Hepatocyte (in vitro differentiated cells): ENCODE measurements around the gene FBP1. TPM values are rescaled to one million over a fixed set of nuclear protein-coding genes. Genes with fewer than 3 reads are reported as not detected.

Experiments
- DNase-seq: peaks from one replicate; pipeline ENCODE4 v3.0.0-alpha.2; 2016; ENCODE audit warnings: low spot score
- H2AFZ ChIP-seq: fragments of 200-600 bp; sonication (generic); 2 replicates; pipeline ENCODE4 v1.6.0; 2016; ENCODE audit warnings: antibody characterized with exemption, mild to moderate bottlenecking
- H3K27ac ChIP-seq: fragments of 200-600 bp; sonication (generic); 2 replicates; pipeline ENCODE4 v1.5.1; 2016; ENCODE audit warnings: mild to moderate bottlenecking
- H3K27me3 ChIP-seq: fragments of 200-600 bp; sonication (generic); 2 replicates; pipeline ENCODE4 v1.6.1; 2016
- H3K36me3 ChIP-seq: fragments of 200-600 bp; sonication (generic); replicated peaks from 2 replicates; pipeline ENCODE4 v1.5.1; 2016; ENCODE audit warnings: low read depth; ENCODE audit not compliant: insufficient read depth
- H3K4me1 ChIP-seq: fragments of 200-600 bp; sonication (generic); 2 replicates; pipeline ENCODE4 v1.5.1; 2016; ENCODE audit warnings: mild to moderate bottlenecking, moderate library complexity; ENCODE audit not compliant: insufficient read depth
- H3K4me2 ChIP-seq: fragments of 200-600 bp; sonication (generic); 2 replicates; pipeline ENCODE4 v1.6.0; 2016
- H3K4me3 ChIP-seq: fragments of 200-600 bp; sonication (generic); 2 replicates; pipeline ENCODE4 v1.5.1; 2016; ENCODE audit warnings: mild to moderate bottlenecking
- H3K79me2 ChIP-seq: fragments of 200-600 bp; sonication (generic); 2 replicates; pipeline ENCODE4 v1.6.0; 2017; ENCODE audit warnings: mild to moderate bottlenecking
- H3K9me2 ChIP-seq: fragments of 200-600 bp; sonication (generic); replicated peaks from 2 replicates; pipeline ENCODE4 v1.6.0; 2017; ENCODE audit warnings: mild to moderate bottlenecking; ENCODE audit not compliant: insufficient read depth
- H3K9me3 ChIP-seq: fragments of 200-600 bp; sonication (generic); 2 replicates; pipeline ENCODE4 v1.5.1; 2016; ENCODE audit warnings: low read depth, mild to moderate bottlenecking
- H4K20me1 ChIP-seq: fragments of 200-600 bp; sonication (generic); 2 replicates; pipeline ENCODE4 v1.6.0; 2016; ENCODE audit warnings: mild to moderate bottlenecking; ENCODE audit not compliant: insufficient read depth, poor library complexity, severe bottlenecking
- CTCF ChIP-seq: fragments of 200-600 bp; sonication (generic); IDR thresholded peaks from 2 replicates; pipeline ENCODE4 v1.5.1; 2016; ENCODE audit warnings: antibody characterized with exemption, mild to moderate bottlenecking; ENCODE audit not compliant: poor library complexity
- EZH2 ChIP-seq: fragments of 200-600 bp; sonication (generic); IDR thresholded peaks from 2 replicates; pipeline ENCODE4 v1.6.1; 2016; ENCODE audit warnings: antibody characterized with exemption, mild to moderate bottlenecking, borderline replicate concordance
- EZH2phosphoT487 ChIP-seq: fragments of 200-600 bp; sonication (generic); IDR thresholded peaks from one replicate; pipeline ENCODE4 v1.6.1; 2018; ENCODE audit warnings: antibody characterized with exemption, mild to moderate bottlenecking, low read depth, moderate library complexity; ENCODE audit not compliant: unreplicated experiment, severe bottlenecking
- WGBS: methylation state at CpG from one replicate; pipeline ENCODE4 v1.1.6; 2016; ENCODE audit warnings: low lambda C conversion rate; ENCODE audit errors: missing lambda C conversion rate; 5-methylcytosine and 5-hydroxymethylcytosine counted together
- polyA plus RNA-seq: library from polyadenylated mRNA; unstranded; fragments of >200 nt; fragmentation: Nextera tagmentation; extraction: Ambion mirVana; gene quantifications from 2 replicates; pipeline ENCODE4 v1.2.1, GENCODE V29; 2016
- total RNA-seq: library from RNA; depleted of rRNA; stranded (reverse); fragments of >200 nt; gene quantifications from 2 replicates; pipeline ENCODE4 v1.2.3, GENCODE V29; 2014

FBP1 gene
- total and polyA plus RNA-seq, 2 experiments from 2014 or later = 31.2 to 65.3 TPM

- WGBS = 93% methylated on average over 5 of the region's 5 CpGs
- Histone ChIP-seq H3K27me3 (no peaks in the 10 kb centered on the region), H3K9me2 (no peaks in the 10 kb centered on the region), H3K36me3 (no peaks in the 10 kb centered on the region), H3K4me1 (no peaks in the 10 kb centered on the region), H3K9me3 (no peaks in the 10 kb centered on the region), H3K4me3 (no peak overlapping the region), H3K27ac (no peak overlapping the region), H2AFZ (no peak overlapping the region), H3K4me2 (no peak overlapping the region), H4K20me1 (no peaks in the 10 kb centered on the region), H3K79me2 (no peaks in the 10 kb centered on the region)
- TF ChIP-seq CTCF (no peak), EZH2 (no peak), EZH2phosphoT487 (no peak)
- no peak for DNase-seq
Measured at GRCh38 chr9:94581728-94582127, 57.6 kb downstream of the FBP1 start.

GRCh38 chr9:94577571-94577970 lies 61.7 kb downstream of the FBP1 start:
- Histone ChIP-seq H3K4me3 (no peak overlapping the region), H3K36me3 (no peaks in the 10 kb centered on the region), H3K9me2 (no peaks in the 10 kb centered on the region), H3K27me3 (no peaks in the 10 kb centered on the region), H4K20me1 (no peaks in the 10 kb centered on the region), H3K4me2 (peak overlapping the region; percentile 0), H3K9me3 (no peaks in the 10 kb centered on the region), H3K79me2 (no peaks in the 10 kb centered on the region), H3K4me1 (no peaks in the 10 kb centered on the region), H3K27ac (no peak overlapping the region), H2AFZ (no peak overlapping the region)
- no peak for DNase-seq
- TF ChIP-seq CTCF = no peak
- TF ChIP-seq EZH2 = no peak
- no peak for TF ChIP-seq EZH2phosphoT487
- 37% methylated on average over 2 of the region's 2 CpGs for whole genome bisulfite sequencing

DNA sequence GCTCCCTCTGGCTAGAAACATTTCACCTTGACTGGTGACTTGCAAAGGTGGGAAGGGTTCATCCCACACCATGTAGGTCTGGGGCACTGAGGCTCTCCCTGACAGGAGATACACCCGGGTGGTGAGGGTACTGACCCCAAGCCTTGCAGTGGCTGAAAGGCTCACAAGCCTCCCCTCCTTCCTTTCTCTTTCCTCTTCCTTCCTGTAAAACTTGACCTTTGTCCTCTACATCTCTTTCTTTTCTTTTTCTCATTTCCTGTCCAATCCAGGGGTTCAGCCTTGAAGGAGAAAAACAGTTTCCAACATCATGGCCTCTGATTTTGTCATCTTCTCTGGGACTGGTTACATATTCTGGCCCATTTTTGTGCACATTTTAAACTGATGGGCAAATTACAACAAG lies 62.3 kb downstream of the FBP1 start:
- 0% methylated on average over 1 of the region's 1 CpG for WGBS
- Histone ChIP-seq H3K9me2 (no peaks in the 10 kb centered on the region), H3K4me1 (no peaks in the 10 kb centered on the region), H3K27me3 (no peaks in the 10 kb centered on the region), H3K79me2 (no peaks in the 10 kb centered on the region), H3K36me3 (no peaks in the 10 kb centered on the region), H3K4me2 (peak overlapping the region; percentile 0), H3K27ac (no peak overlapping the region), H4K20me1 (no peaks in the 10 kb centered on the region), H2AFZ (no peak overlapping the region), H3K9me3 (no peaks in the 10 kb centered on the region), H3K4me3 (no peak overlapping the region)
- DNase-seq = no peak
- TF ChIP-seq EZH2phosphoT487 (no peak), CTCF (no peak), EZH2 (no peak)

- Histone ChIP-seq H3K9me2 (no peaks in the 10 kb centered on the region), H3K79me2 (no peaks in the 10 kb centered on the region), H3K36me3 (no peaks in the 10 kb centered on the region), H3K27me3 (no peaks in the 10 kb centered on the region), H4K20me1 (no peaks in the 10 kb centered on the region), H3K4me3 (no peak overlapping the region), H3K27ac (no peak overlapping the region), H3K9me3 (no peaks in the 10 kb centered on the region), H2AFZ (no peak overlapping the region), H3K4me1 (no peaks in the 10 kb centered on the region), H3K4me2 (no peak overlapping the region)
- no peak for DNase-seq
- no peak for TF ChIP-seq EZH2phosphoT487
- TF ChIP-seq CTCF = no peak
- no peak for TF ChIP-seq EZH2
- WGBS = 74% methylated on average over 2 of the region's 2 CpGs
Measured at GRCh38 chr9:94576131-94576530, 63.2 kb downstream of the FBP1 start.
